HepG2 (cell line): ENCODE data around the gene JSRP1. TPM values are rescaled to one million over a fixed set of nuclear protein-coding genes. Genes with fewer than 3 reads are reported as not detected.

ENCODE experiments used
- ATAC-seq: fragments of 200-7000 bp; cut with Tn5 transposase; 3 replicates; pipeline ENCODE4 v1.9.1; 2020; ENCODE audit warnings: mild to moderate bottlenecking, moderate library complexity
- BruUV-seq: library from RNA; stranded (reverse); fragments of 400-500 nt; replicated peaks from 2 replicates; lab custom pipeline; 2021; lab: Mats Ljungman, UMichigan
- CTCF ChIA-PET: fragments of 300-600 bp; formaldehyde crosslinking; extraction: SDS; loops from one replicate; lab custom pipeline; 2021; ENCODE audit warnings: low total read pairs, inconsistent platforms, low intra/inter-chr PET ratio; lab: Yijun Ruan, JAX
- POLR2A ChIA-PET: fragments of 350-600 bp; sonication (Branson Sonifier 250); formaldehyde crosslinking; loops from one replicate; lab custom pipeline; 2020; ENCODE audit warnings: antibody characterized with exemption, inconsistent platforms; lab: Yijun Ruan, JAX
- DNase-seq: peaks from one replicate; pipeline ENCODE4 v3.0.0-alpha.2; 2015; ENCODE audit warnings: low spot score
- FAIRE-seq: peaks from 3 replicates; lab custom pipeline; 2011; peaks lifted over from hg19 to GRCh38; lab: Jason Lieb, UNC
- H2AFZ ChIP-seq: one replicate; pipeline ENCODE4 v1.6.1; 2011; ENCODE audit warnings: low read length, inconsistent platforms
- H3K27ac ChIP-seq: fragments of 300-600 bp; 3 replicates; pipeline ENCODE4 v1.8.0; 2011; ENCODE audit warnings: mixed run types, mild to moderate bottlenecking, mixed read lengths, low read length, inconsistent platforms; ENCODE audit not compliant: insufficient read depth; ENCODE audit errors: extremely low read length
- H3K27me3 ChIP-seq, 2 experiments: fragments of 200-600 bp in 1 of 2; 2 replicates in 1 of 2; 3 replicates in 1 of 2; pipeline versions ENCODE4 v1.6.0 to v1.8.0; 2011; ENCODE audit warnings: low read length in 2 of 2, mild to moderate bottlenecking in 2 of 2, moderate library complexity in 2 of 2, inconsistent platforms in 1 of 2; ENCODE audit not compliant: insufficient read depth in 2 of 2, control insufficient read depth in 1 of 2
- H3K36me3 ChIP-seq, 2 experiments: fragments of 200-600 bp in 1 of 2; replicated peaks in 1 of 2; 2 replicates in 1 of 2; 3 replicates in 1 of 2; pipeline versions ENCODE4 v1.5.1 to v1.8.0; 2011; ENCODE audit warnings: low read length in 2 of 2, inconsistent platforms in 1 of 2; ENCODE audit not compliant: insufficient read depth in 2 of 2, control insufficient read depth in 1 of 2
- H3K4me1 ChIP-seq: 2 replicates; pipeline ENCODE4 v1.5.1; 2012; ENCODE audit warnings: low read length, inconsistent platforms; ENCODE audit not compliant: insufficient read depth
- H3K4me2 ChIP-seq: 2 replicates; pipeline ENCODE4 v1.6.0; 2011; ENCODE audit warnings: low read depth, low read length, inconsistent platforms
- H3K4me3 ChIP-seq, 3 experiments: fragments of 200-600 bp in 1 of 3; sonication (generic), shearing (Covaris generic) in 1 of 3; replicated peaks in 1 of 3; 2 replicates each; pipeline ENCODE4 v1.5.1; 2011 to 2016; ENCODE audit warnings: low read length in 3 of 3, inconsistent platforms in 2 of 3, low read depth in 2 of 3, mild to moderate bottlenecking in 2 of 3, control low read depth in 1 of 3, mixed read lengths in 1 of 3; ENCODE audit not compliant: insufficient read depth in 1 of 3
- H3K79me2 ChIP-seq: one replicate; pipeline ENCODE4 v1.6.1; 2011; ENCODE audit warnings: low read length, inconsistent platforms; ENCODE audit not compliant: insufficient read depth
- H3K9ac ChIP-seq: 2 replicates; pipeline ENCODE4 v1.6.0; 2011; ENCODE audit warnings: mild to moderate bottlenecking, low read depth, low read length, inconsistent platforms; ENCODE audit not compliant: insufficient read depth
- H3K9me3 ChIP-seq: 2 replicates; pipeline ENCODE4 v1.5.1; 2012; ENCODE audit warnings: mild to moderate bottlenecking, low read length
- H4K20me1 ChIP-seq: 2 replicates; pipeline ENCODE4 v1.6.0; 2011; ENCODE audit warnings: inconsistent platforms, mild to moderate bottlenecking, low read length, moderate library complexity; ENCODE audit not compliant: insufficient read depth
- ARHGAP35 ChIP-seq: sonication (generic); formaldehyde crosslinking; IDR thresholded peaks from 2 replicates; pipeline ENCODE4 v1.9.0; 2022; ENCODE audit warnings: mild to moderate bottlenecking, inconsistent platforms, moderate library complexity, missing genetic modification reagents, borderline replicate concordance
- ATAD3A ChIP-seq: sonication (generic); formaldehyde crosslinking; IDR thresholded peaks from 2 replicates; pipeline ENCODE4 v1.4.0; 2020; ENCODE audit warnings: missing genetic modification reagents
- ATF7-NPFF ChIP-seq: sonication (generic); formaldehyde crosslinking; IDR thresholded peaks from 2 replicates; pipeline ENCODE4 v1.8.1; 2023; ENCODE audit warnings: mild to moderate bottlenecking, low read depth, missing genetic modification reagents, moderate library complexity
- BRF2 ChIP-seq: sonication (generic); formaldehyde crosslinking; IDR thresholded peaks from 2 replicates; pipeline ENCODE4 v1.8.1; 2022; ENCODE audit warnings: mild to moderate bottlenecking, missing genetic modification reagents
- GABPB1 ChIP-seq: IDR thresholded peaks from 2 replicates; pipeline ENCODE4 v1.6.1; 2016; ENCODE audit warnings: mild to moderate bottlenecking, missing genetic modification reagents, moderate library complexity, missing compliant biosample characterization
- HINFP ChIP-seq: sonication (generic); formaldehyde crosslinking; IDR thresholded peaks from 2 replicates; pipeline ENCODE4 v1.4.0; 2020; ENCODE audit warnings: low read depth, mild to moderate bottlenecking, missing genetic modification reagents
- PITX1 ChIP-seq: sonication (generic); formaldehyde crosslinking; IDR thresholded peaks from 2 replicates; pipeline ENCODE4 v1.5.1; 2020; ENCODE audit warnings: mild to moderate bottlenecking, missing genetic modification reagents
- PTBP1 ChIP-seq: fragments of 200-400 bp; formaldehyde crosslinking; IDR thresholded peaks from 2 replicates; pipeline ENCODE4 v1.6.1; 2018; ENCODE audit warnings: low read length, low read depth; ENCODE audit not compliant: poor library complexity, severe bottlenecking
- TFDP2 ChIP-seq: sonication (generic); formaldehyde crosslinking; IDR thresholded peaks from 2 replicates; pipeline ENCODE4 v1.4.0; 2020; ENCODE audit warnings: missing genetic modification reagents
- ZBTB26 ChIP-seq: IDR thresholded peaks from 2 replicates; pipeline ENCODE4 v1.6.1; 2016; ENCODE audit warnings: missing compliant biosample characterization, missing genetic modification reagents, borderline replicate concordance
- ZFP91 ChIP-seq: sonication (generic); formaldehyde crosslinking; IDR thresholded peaks from 2 replicates; pipeline ENCODE4 v1.9.0; 2022; ENCODE audit warnings: missing genetic modification reagents, mild to moderate bottlenecking, borderline replicate concordance
- ZNF232 ChIP-seq: sonication (generic); formaldehyde crosslinking; IDR thresholded peaks from 2 replicates; pipeline ENCODE4 v1.4.0; 2020; ENCODE audit warnings: missing genetic modification reagents, borderline replicate concordance
- ZNF616 ChIP-seq: sonication (generic); formaldehyde crosslinking; IDR thresholded peaks from 2 replicates; pipeline ENCODE4 v1.5.0; 2020; ENCODE audit warnings: low read depth, mild to moderate bottlenecking, missing genetic modification reagents
- ZNF781 ChIP-seq: sonication (generic); formaldehyde crosslinking; IDR thresholded peaks from 2 replicates; pipeline ENCODE4 v1.5.1; 2020; ENCODE audit warnings: borderline replicate concordance, mild to moderate bottlenecking, missing genetic modification reagents; ENCODE audit errors: not compliant biosample characterization
- ZNF891 ChIP-seq: sonication (generic); formaldehyde crosslinking; IDR thresholded peaks from 2 replicates; pipeline ENCODE4 v1.5.0; 2020; ENCODE audit warnings: mild to moderate bottlenecking, missing genetic modification reagents
- WGBS: methylation state at CpG from one replicate; pipeline ENCODE4 v1.1.6; 2017; ENCODE audit warnings: low lambda C conversion rate; 5-methylcytosine and 5-hydroxymethylcytosine counted together
- in situ Hi-C: cut with HindIII; loops from 2 replicates; pipeline ENCODE4 v1.10.0; 2017; ENCODE audit warnings: low pct_unique_long_range_greater_than_20kb; ENCODE audit not compliant: extremely low pct_ligation_motif_present
- intact Hi-C: fragments of 100-400 bp; cut with micrococcal nuclease; formaldehyde crosslinking; loops from one replicate; pipeline ENCODE4 v1.10.0; 2022; ENCODE audit not compliant: unreplicated experiment
- polyA plus RNA-seq, 8 experiments: library from polyadenylated mRNA; depleted of rRNA in 3 of 8; stranded (reverse) in 7 of 8; unstranded in 1 of 8; fragments of >200 nt; fragmentation: Illumina TruSeq in 4 of 8; extraction: Trizol in 4 of 8; gene quantifications; 2 replicates each; pipeline versions ENCODE4 v1.2.1 to v1.2.3, GENCODE V29; 2011 to 2016; ENCODE audit warnings: low read depth in 4 of 8, missing spikeins in 1 of 8, mixed read lengths in 1 of 8; ENCODE audit not compliant: insufficient read depth in 1 of 8
- total RNA-seq, 5 experiments: library from RNA; depleted of rRNA; stranded (reverse); fragments of >200 nt; fragmentation: Illumina TruSeq; extraction: Trizol; gene quantifications; 2 replicates each; pipeline ENCODE4 v1.2.3, GENCODE V29; 2016; ENCODE audit warnings: low read depth in 1 of 5

JSRP1 gene
- total and polyA plus RNA-seq, 2 of the 13 experiments (the other 11 are each of a cell fraction or from before 2014, with no cell fraction given), result 0.16 to 0.38 TPM

- Histone ChIP-seq H3K27ac (no peak overlapping the region), H3K79me2 (peaks cover 26% of the 10 kb centered on the region), H4K20me1 (peaks cover 52% of the 10 kb centered on the region), H2AFZ (no peak overlapping the region), H3K4me2 (no peak overlapping the region), H3K36me3 (peaks cover 4 to 17% of the 10 kb centered on the region in 2 experiments; a peak in 4 of 5 replicates), H3K27me3 (no peaks in the 10 kb centered on the region), H3K9me3 (no peaks in the 10 kb centered on the region), H3K4me1 (peaks cover 40% of the 10 kb centered on the region), H3K9ac (no peak overlapping the region), H3K4me3 (no peak overlapping the region)
- POLR2A ChIA-PET, result interaction anchor here (1.7 kb wide), 1 partner anchor 12 kb away, joined by 7 read pairs; no protein-coding TSS in a partner anchor
- peak; percentile 73 for DNase-seq
- in situ Hi-C loops (loop anchor here (5.0 kb wide), 1 partner anchor 42 kb away; no protein-coding TSS in a partner anchor), intact Hi-C loops (loop anchor here (1.0 to 5.0 kb wide), 2 partner anchors 38 to 41 kb away; partner anchors contain the start of genes PLEKHJ1 and SF3A2)
- no TSS peak for BruUV-seq
- CTCF ChIA-PET, result interaction anchor here (1.2 to 1.5 kb wide), 2 partner anchors 22 to 40 kb away, joined by 3 to 16 read pairs; no protein-coding TSS in a partner anchor
- ATAC-seq, result peak; percentile 37
- WGBS, result 75% methylated on average over 11 of the region's 16 CpGs
- FAIRE-seq, result peak; percentile 56
- peak; percentile 44 for TF ChIP-seq ZNF781 (CRISPR knock-in tag)
- TF ChIP-seq GABPB1 (CRISPR knock-in tag), result no peak
- TF ChIP-seq ZNF891, result no peak
- TF ChIP-seq ZNF232 (CRISPR knock-in tag), result no peak
- TF ChIP-seq ZNF616 (CRISPR knock-in tag), result no peak
- no peak for TF ChIP-seq BRF2 (CRISPR knock-in tag)
- no peak for TF ChIP-seq TFDP2 (CRISPR knock-in tag)
- peak; percentile 42; the same call in 1 of the 2 replicates for TF ChIP-seq ATF7-NPFF (CRISPR knock-in tag)
- TF ChIP-seq PTBP1, result no peak
- TF ChIP-seq HINFP (CRISPR knock-in tag), result no peak
- peak; percentile 65 for TF ChIP-seq ZFP91 (CRISPR knock-in tag)
- TF ChIP-seq ATAD3A (CRISPR knock-in tag), result no peak
- peak; percentile 33; the same call in 1 of the 2 replicates for TF ChIP-seq PITX1 (CRISPR knock-in tag)
- TF ChIP-seq ZBTB26, result no peak
- no peak for TF ChIP-seq ARHGAP35
These were observed 18.8 kb upstream of the JSRP1 start for GRCh38 chr19:2274931-2275535.
